Smooth muscle cell (in vitro differentiated cells): ENCODE measurements around the gene LRRC3. TPM values are rescaled to one million over a fixed set of nuclear protein-coding genes. Genes with fewer than 3 reads are reported as not detected.

Experiments used
- DNase-seq: peaks from one replicate; lab custom pipeline; 2025; ENCODE audit not compliant: unreplicated experiment; lab: John Stamatoyannopoulos, UW
- H2AFZ ChIP-seq: fragments of 200-600 bp; sonication (generic); 2 replicates; pipeline ENCODE4 v1.6.0; 2016; ENCODE audit warnings: antibody characterized with exemption, low read depth, mild to moderate bottlenecking
- H3F3A ChIP-seq: fragments of 200-600 bp; sonication (generic); 2 replicates; pipeline ENCODE4 v1.6.0; 2017; ENCODE audit warnings: antibody characterized with exemption, low read depth
- H3K27ac ChIP-seq: fragments of 200-600 bp; sonication (generic); 2 replicates; pipeline ENCODE4 v1.5.1; 2016; ENCODE audit warnings: low read depth, mild to moderate bottlenecking
- H3K27me3 ChIP-seq: fragments of 200-600 bp; sonication (generic); 2 replicates; pipeline ENCODE4 v1.6.1; 2016; ENCODE audit warnings: low read depth, mild to moderate bottlenecking
- H3K36me3 ChIP-seq: fragments of 200-600 bp; sonication (generic); 2 replicates; pipeline ENCODE4 v1.5.1; 2016; ENCODE audit warnings: low read depth
- H3K4me1 ChIP-seq: fragments of 200-600 bp; sonication (generic); 2 replicates; pipeline ENCODE4 v1.5.1; 2016; ENCODE audit warnings: low read depth
- H3K4me2 ChIP-seq: fragments of 200-600 bp; sonication (generic); 2 replicates; pipeline ENCODE4 v1.6.0; 2016; ENCODE audit warnings: mild to moderate bottlenecking
- H3K4me3 ChIP-seq: fragments of 200-600 bp; sonication (generic); 2 replicates; pipeline ENCODE4 v1.5.1; 2016; ENCODE audit warnings: mild to moderate bottlenecking
- H3K79me2 ChIP-seq: fragments of 200-600 bp; sonication (generic); 2 replicates; pipeline ENCODE4 v1.6.0; 2016; ENCODE audit warnings: low read depth, mild to moderate bottlenecking
- H3K9ac ChIP-seq: fragments of 200-600 bp; sonication (generic); 2 replicates; pipeline ENCODE4 v1.6.0; 2016; ENCODE audit warnings: low read depth
- H3K9me3 ChIP-seq: fragments of 200-600 bp; sonication (generic); replicated peaks from 2 replicates; pipeline ENCODE4 v1.5.1; 2016; ENCODE audit warnings: low read depth
- H4K20me1 ChIP-seq: fragments of 200-600 bp; sonication (generic); 2 replicates; pipeline ENCODE4 v1.6.0; 2016; ENCODE audit warnings: low read depth
- WGBS: methylation state at CpG from one replicate; pipeline ENCODE4 v1.1.7; 2016; ENCODE audit warnings: low lambda C conversion rate; 5-methylcytosine and 5-hydroxymethylcytosine counted together
- polyA plus RNA-seq: library from polyadenylated mRNA; unstranded; fragments of >200 nt; fragmentation: Nextera tagmentation; extraction: Ambion mirVana; gene quantifications from 2 replicates; pipeline ENCODE4 v1.2.1, GENCODE V29; 2016
- small RNA-seq: library from RNA; depleted of rRNA; stranded (forward); fragments of <200 nt; gene quantifications from one replicate; pipeline ENCODE3, GENCODE V24; 2014
- total RNA-seq: library from RNA; depleted of rRNA; stranded (reverse); fragments of >200 nt; gene quantifications from 2 replicates; pipeline ENCODE4 v1.2.3, GENCODE V29; 2014
- TF ChIP-seq, protein P1 (sequence below): fragments of 200-600 bp; sonication (generic); IDR thresholded peaks from 2 replicates; pipeline ENCODE4 v1.5.1; 2017; ENCODE audit warnings: borderline replicate concordance, mild to moderate bottlenecking, antibody characterized with exemption; ENCODE audit not compliant: insufficient read depth, poor library complexity, severe bottlenecking

Gene LRRC3
- total and polyA plus RNA-seq, 2 experiments from 2014 or later, result 4.9 to 5.3 TPM

DNA sequence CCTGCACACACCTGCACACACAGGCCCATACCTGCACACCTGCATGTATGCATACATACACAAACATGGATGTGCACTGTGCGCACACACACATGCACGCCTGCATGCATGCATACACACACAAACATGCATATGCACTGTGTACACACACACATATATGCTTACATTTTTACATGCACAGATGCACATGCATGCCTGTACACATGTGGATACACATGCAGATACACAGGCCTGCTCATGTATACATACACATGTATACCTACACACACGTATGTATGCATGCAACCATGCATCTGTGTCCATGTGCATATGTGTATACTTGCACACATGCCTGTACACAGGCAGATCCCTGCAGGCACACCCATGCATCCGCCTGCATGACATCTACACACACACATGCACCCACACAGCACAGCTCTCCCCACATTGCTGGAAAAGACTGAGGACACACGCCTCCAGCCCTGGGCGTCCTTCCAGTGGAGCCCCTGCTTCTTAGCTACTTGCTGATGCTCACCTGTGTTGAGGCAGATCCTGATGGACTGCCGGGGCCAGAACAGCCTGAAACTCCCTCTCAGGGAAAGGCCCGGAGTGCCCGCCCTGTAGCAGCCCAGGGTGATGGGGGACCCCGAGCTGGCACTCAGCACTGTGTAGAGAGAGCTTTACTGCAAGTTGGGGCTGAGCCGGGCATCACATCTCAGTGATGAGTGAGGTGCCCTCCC lies 56.1 kb downstream of the LRRC3 start:
- TF ChIP-seq, protein P1, sequence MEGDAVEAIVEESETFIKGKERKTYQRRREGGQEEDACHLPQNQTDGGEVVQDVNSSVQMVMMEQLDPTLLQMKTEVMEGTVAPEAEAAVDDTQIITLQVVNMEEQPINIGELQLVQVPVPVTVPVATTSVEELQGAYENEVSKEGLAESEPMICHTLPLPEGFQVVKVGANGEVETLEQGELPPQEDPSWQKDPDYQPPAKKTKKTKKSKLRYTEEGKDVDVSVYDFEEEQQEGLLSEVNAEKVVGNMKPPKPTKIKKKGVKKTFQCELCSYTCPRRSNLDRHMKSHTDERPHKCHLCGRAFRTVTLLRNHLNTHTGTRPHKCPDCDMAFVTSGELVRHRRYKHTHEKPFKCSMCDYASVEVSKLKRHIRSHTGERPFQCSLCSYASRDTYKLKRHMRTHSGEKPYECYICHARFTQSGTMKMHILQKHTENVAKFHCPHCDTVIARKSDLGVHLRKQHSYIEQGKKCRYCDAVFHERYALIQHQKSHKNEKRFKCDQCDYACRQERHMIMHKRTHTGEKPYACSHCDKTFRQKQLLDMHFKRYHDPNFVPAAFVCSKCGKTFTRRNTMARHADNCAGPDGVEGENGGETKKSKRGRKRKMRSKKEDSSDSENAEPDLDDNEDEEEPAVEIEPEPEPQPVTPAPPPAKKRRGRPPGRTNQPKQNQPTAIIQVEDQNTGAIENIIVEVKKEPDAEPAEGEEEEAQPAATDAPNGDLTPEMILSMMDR, result no peak
- Histone ChIP-seq H3K4me2 (no peak overlapping the region), H4K20me1 (no peaks in the 10 kb centered on the region), H3K27me3 (no peaks in the 10 kb centered on the region), H3K9ac (no peak overlapping the region), H3K9me3 (no peaks in the 10 kb centered on the region), H3K27ac (no peak overlapping the region), H3K79me2 (no peaks in the 10 kb centered on the region), H3F3A (no peaks in the 10 kb centered on the region), H2AFZ (no peak overlapping the region), H3K4me1 (no peaks in the 10 kb centered on the region), H3K4me3 (no peak overlapping the region), H3K36me3 (no peaks in the 10 kb centered on the region)
- no peak for DNase-seq
- 93% methylated on average over 11 of the region's 11 CpGs for WGBS

Small RNA genes within 50 kb of the gene (small RNA-seq; reads per million reads assigned to genes)
- gene RF00285, result not detected

Other genes starting within 250 kb of the LRRC3 start
- 0.76 and 1.0 TPM in 2 replicates for gene ICOSLG, start 214.6 kb upstream of the LRRC3 start, total RNA-seq
- gene ICOSLG, start 214.6 kb upstream of the LRRC3 start, polyA plus RNA-seq, result 0.73 and 1.3 TPM in 2 replicates
- gene DNMT3L, start 193.6 kb upstream of the LRRC3 start, total RNA-seq, result not detected in 2 replicates
- gene DNMT3L, start 193.6 kb upstream of the LRRC3 start, polyA plus RNA-seq, result not detected in 2 replicates
- gene AIRE, start 169.6 kb upstream of the LRRC3 start, total RNA-seq, result 0.27 and 0.76 TPM in 2 replicates
- 1.1 TPM in 1 of 2 replicates, not detected in the other for gene AIRE, start 169.6 kb upstream of the LRRC3 start, polyA plus RNA-seq
- 51.4 and 52.1 TPM in 2 replicates for gene PFKL, start 155.5 kb upstream of the LRRC3 start, total RNA-seq
- 162 and 178 TPM in 2 replicates for gene PFKL, start 155.5 kb upstream of the LRRC3 start, polyA plus RNA-seq
- 6.5 and 12.4 TPM in 2 replicates for gene CFAP410, start 116.1 kb upstream of the LRRC3 start, total RNA-seq
- gene CFAP410, start 116.1 kb upstream of the LRRC3 start, polyA plus RNA-seq, result 21.7 and 28.3 TPM in 2 replicates
- gene TRPM2, start 101.9 kb upstream of the LRRC3 start, total RNA-seq, result 0.31 TPM in 1 of 2 replicates, not detected in the other
- not detected in 2 replicates for gene TRPM2, start 101.9 kb upstream of the LRRC3 start, polyA plus RNA-seq
- not detected in 2 replicates for gene KRTAP10-1, start 84.7 kb downstream of the LRRC3 start, total RNA-seq
- 0.67 TPM in 1 of 2 replicates, not detected in the other for gene KRTAP10-1, start 84.7 kb downstream of the LRRC3 start, polyA plus RNA-seq
- not detected in 2 replicates for gene KRTAP10-2, start 96.0 kb downstream of the LRRC3 start, total RNA-seq
- gene KRTAP10-2, start 96.0 kb downstream of the LRRC3 start, polyA plus RNA-seq, result not detected in 2 replicates
- gene KRTAP10-3, start 103.3 kb downstream of the LRRC3 start, total RNA-seq, result not detected in 2 replicates
- gene KRTAP10-3, start 103.3 kb downstream of the LRRC3 start, polyA plus RNA-seq, result not detected in 2 replicates
- not detected in 2 replicates for gene KRTAP10-4, start 118.2 kb downstream of the LRRC3 start, total RNA-seq
- gene KRTAP10-4, start 118.2 kb downstream of the LRRC3 start, polyA plus RNA-seq, result not detected in 2 replicates
- not detected in 2 replicates for gene KRTAP10-5, start 125.1 kb downstream of the LRRC3 start, total RNA-seq
- not detected in 2 replicates for gene KRTAP10-5, start 125.1 kb downstream of the LRRC3 start, polyA plus RNA-seq
- not detected in 2 replicates for gene KRTAP10-6, start 137.0 kb downstream of the LRRC3 start, total RNA-seq
- gene KRTAP10-6, start 137.0 kb downstream of the LRRC3 start, polyA plus RNA-seq, result 0.38 TPM in 1 of 2 replicates, not detected in the other
- gene KRTAP10-7, start 145.1 kb downstream of the LRRC3 start, total RNA-seq, result not detected in 2 replicates
- not detected in 2 replicates for gene KRTAP10-7, start 145.1 kb downstream of the LRRC3 start, polyA plus RNA-seq
- gene KRTAP10-8, start 156.6 kb downstream of the LRRC3 start, total RNA-seq, result not detected in 2 replicates
- gene KRTAP10-8, start 156.6 kb downstream of the LRRC3 start, polyA plus RNA-seq, result not detected in 2 replicates
- gene KRTAP10-9, start 171.6 kb downstream of the LRRC3 start, total RNA-seq, result not detected in 2 replicates
- gene KRTAP10-9, start 171.6 kb downstream of the LRRC3 start, polyA plus RNA-seq, result not detected in 2 replicates
- gene KRTAP10-10, start 181.8 kb downstream of the LRRC3 start, total RNA-seq, result not detected in 2 replicates
- not detected in 2 replicates for gene KRTAP10-10, start 181.8 kb downstream of the LRRC3 start, polyA plus RNA-seq
- not detected in 2 replicates for gene KRTAP10-11, start 190.9 kb downstream of the LRRC3 start, total RNA-seq
- not detected in 2 replicates for gene KRTAP10-11, start 190.9 kb downstream of the LRRC3 start, polyA plus RNA-seq
- gene KRTAP12-4, start 199.1 kb downstream of the LRRC3 start, total RNA-seq, result not detected in 2 replicates
- not detected in 2 replicates for gene KRTAP12-4, start 199.1 kb downstream of the LRRC3 start, polyA plus RNA-seq
- not detected in 2 replicates for gene KRTAP12-3, start 202.4 kb downstream of the LRRC3 start, total RNA-seq
- not detected in 2 replicates for gene KRTAP12-3, start 202.4 kb downstream of the LRRC3 start, polyA plus RNA-seq
- gene KRTAP12-2, start 211.4 kb downstream of the LRRC3 start, total RNA-seq, result not detected in 2 replicates
- gene KRTAP12-2, start 211.4 kb downstream of the LRRC3 start, polyA plus RNA-seq, result not detected in 2 replicates
- gene KRTAP12-1, start 226.7 kb downstream of the LRRC3 start, total RNA-seq, result not detected in 2 replicates
- gene KRTAP12-1, start 226.7 kb downstream of the LRRC3 start, polyA plus RNA-seq, result not detected in 2 replicates
- not detected in 2 replicates for gene KRTAP10-12, start 241.7 kb downstream of the LRRC3 start, total RNA-seq
- not detected in 2 replicates for gene KRTAP10-12, start 241.7 kb downstream of the LRRC3 start, polyA plus RNA-seq